HepG2 (cell line): ENCODE results near the gene SIAH3. TPM values are rescaled to one million over a fixed set of nuclear protein-coding genes. Genes with fewer than 3 reads are reported as not detected.

Experiments
- GTF2F1 ChIP-seq: fragments of 150-350 bp; IDR thresholded peaks from 2 replicates; pipeline ENCODE4 v1.6.1; 2014; ENCODE audit warnings: low read length
- ZNF136 ChIP-seq: sonication (generic); formaldehyde crosslinking; IDR thresholded peaks from 2 replicates; pipeline ENCODE4 v1.8.1; 2022; ENCODE audit warnings: low read depth, mild to moderate bottlenecking, moderate library complexity, missing genetic modification reagents
- ZNF547 ChIP-seq: sonication (generic); formaldehyde crosslinking; IDR thresholded peaks from 2 replicates; pipeline ENCODE4 v1.5.1; 2020; ENCODE audit warnings: mild to moderate bottlenecking, missing genetic modification reagents
- polyA plus RNA-seq, 8 experiments: library from polyadenylated mRNA; depleted of rRNA in 3 of 8; stranded (reverse) in 7 of 8; unstranded in 1 of 8; fragments of >200 nt; fragmentation: Illumina TruSeq in 4 of 8; extraction: Trizol in 4 of 8; gene quantifications; 2 replicates each; pipeline versions ENCODE4 v1.2.1 to v1.2.3, GENCODE V29; 2011 to 2016; ENCODE audit warnings: low read depth in 4 of 8, missing spikeins in 1 of 8, mixed read lengths in 1 of 8; ENCODE audit not compliant: insufficient read depth in 1 of 8
- total RNA-seq, 5 experiments: library from RNA; depleted of rRNA; stranded (reverse); fragments of >200 nt; fragmentation: Illumina TruSeq; extraction: Trizol; gene quantifications; 2 replicates each; pipeline ENCODE4 v1.2.3, GENCODE V29; 2016; ENCODE audit warnings: low read depth in 1 of 5
- TF ChIP-seq, protein P1 (sequence below): sonication (generic); formaldehyde crosslinking; IDR thresholded peaks from 2 replicates; pipeline ENCODE4 v1.5.1; 2020; ENCODE audit warnings: mild to moderate bottlenecking, missing genetic modification reagents, borderline replicate concordance
- TF ChIP-seq, protein P2 (sequence below): sonication (generic); formaldehyde crosslinking; IDR thresholded peaks from 2 replicates; pipeline ENCODE4 v1.4.0; 2020; ENCODE audit warnings: missing genetic modification reagents

The SIAH3 gene
- total and polyA plus RNA-seq, 2 of the 13 experiments (the other 11 are each of a cell fraction or from before 2014, with no cell fraction given), result not detected

DNA sequence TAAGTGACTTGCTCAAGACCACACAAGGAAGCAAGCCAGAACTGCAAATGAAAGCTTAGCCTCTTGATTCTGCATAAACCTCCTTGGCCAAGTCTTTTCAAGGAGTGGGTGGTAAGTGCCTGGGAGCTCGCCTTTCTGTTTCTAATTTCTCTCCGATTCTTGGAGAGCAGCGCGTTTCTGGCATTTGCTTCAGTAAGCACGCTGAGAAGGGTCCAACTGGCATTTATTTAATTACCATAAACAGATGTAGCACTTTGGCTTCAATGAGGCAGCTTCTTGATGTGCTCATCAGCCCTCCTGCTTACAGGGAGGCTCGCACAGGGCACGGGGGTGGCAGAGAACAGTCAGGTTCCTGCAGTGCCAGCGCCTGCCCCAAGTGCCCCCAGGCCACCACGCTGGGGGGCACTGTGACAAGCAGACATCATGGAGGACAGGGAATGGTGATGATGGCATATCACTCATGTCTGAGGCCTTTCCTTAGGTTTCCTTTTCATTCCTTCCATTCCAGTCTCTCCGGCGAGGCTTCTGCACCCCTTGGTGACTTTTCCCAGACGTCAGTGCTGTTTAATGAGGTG, 13.3 kb downstream of the SIAH3 start (continued):
- TF ChIP-seq, protein P1, sequence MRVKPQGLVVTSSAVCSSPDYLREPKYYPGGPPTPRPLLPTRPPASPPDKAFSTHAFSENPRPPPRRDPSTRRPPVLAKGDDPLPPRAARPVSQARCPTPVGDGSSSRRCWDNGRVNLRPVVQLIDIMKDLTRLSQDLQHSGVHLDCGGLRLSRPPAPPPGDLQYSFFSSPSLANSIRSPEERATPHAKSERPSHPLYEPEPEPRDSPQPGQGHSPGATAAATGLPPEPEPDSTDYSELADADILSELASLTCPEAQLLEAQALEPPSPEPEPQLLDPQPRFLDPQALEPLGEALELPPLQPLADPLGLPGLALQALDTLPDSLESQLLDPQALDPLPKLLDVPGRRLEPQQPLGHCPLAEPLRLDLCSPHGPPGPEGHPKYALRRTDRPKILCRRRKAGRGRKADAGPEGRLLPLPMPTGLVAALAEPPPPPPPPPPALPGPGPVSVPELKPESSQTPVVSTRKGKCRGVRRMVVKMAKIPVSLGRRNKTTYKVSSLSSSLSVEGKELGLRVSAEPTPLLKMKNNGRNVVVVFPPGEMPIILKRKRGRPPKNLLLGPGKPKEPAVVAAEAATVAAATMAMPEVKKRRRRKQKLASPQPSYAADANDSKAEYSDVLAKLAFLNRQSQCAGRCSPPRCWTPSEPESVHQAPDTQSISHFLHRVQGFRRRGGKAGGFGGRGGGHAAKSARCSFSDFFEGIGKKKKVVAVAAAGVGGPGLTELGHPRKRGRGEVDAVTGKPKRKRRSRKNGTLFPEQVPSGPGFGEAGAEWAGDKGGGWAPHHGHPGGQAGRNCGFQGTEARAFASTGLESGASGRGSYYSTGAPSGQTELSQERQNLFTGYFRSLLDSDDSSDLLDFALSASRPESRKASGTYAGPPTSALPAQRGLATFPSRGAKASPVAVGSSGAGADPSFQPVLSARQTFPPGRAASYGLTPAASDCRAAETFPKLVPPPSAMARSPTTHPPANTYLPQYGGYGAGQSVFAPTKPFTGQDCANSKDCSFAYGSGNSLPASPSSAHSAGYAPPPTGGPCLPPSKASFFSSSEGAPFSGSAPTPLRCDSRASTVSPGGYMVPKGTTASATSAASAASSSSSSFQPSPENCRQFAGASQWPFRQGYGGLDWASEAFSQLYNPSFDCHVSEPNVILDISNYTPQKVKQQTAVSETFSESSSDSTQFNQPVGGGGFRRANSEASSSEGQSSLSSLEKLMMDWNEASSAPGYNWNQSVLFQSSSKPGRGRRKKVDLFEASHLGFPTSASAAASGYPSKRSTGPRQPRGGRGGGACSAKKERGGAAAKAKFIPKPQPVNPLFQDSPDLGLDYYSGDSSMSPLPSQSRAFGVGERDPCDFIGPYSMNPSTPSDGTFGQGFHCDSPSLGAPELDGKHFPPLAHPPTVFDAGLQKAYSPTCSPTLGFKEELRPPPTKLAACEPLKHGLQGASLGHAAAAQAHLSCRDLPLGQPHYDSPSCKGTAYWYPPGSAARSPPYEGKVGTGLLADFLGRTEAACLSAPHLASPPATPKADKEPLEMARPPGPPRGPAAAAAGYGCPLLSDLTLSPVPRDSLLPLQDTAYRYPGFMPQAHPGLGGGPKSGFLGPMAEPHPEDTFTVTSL (CRISPR knock-in tag), result no peak
- TF ChIP-seq, protein P2, sequence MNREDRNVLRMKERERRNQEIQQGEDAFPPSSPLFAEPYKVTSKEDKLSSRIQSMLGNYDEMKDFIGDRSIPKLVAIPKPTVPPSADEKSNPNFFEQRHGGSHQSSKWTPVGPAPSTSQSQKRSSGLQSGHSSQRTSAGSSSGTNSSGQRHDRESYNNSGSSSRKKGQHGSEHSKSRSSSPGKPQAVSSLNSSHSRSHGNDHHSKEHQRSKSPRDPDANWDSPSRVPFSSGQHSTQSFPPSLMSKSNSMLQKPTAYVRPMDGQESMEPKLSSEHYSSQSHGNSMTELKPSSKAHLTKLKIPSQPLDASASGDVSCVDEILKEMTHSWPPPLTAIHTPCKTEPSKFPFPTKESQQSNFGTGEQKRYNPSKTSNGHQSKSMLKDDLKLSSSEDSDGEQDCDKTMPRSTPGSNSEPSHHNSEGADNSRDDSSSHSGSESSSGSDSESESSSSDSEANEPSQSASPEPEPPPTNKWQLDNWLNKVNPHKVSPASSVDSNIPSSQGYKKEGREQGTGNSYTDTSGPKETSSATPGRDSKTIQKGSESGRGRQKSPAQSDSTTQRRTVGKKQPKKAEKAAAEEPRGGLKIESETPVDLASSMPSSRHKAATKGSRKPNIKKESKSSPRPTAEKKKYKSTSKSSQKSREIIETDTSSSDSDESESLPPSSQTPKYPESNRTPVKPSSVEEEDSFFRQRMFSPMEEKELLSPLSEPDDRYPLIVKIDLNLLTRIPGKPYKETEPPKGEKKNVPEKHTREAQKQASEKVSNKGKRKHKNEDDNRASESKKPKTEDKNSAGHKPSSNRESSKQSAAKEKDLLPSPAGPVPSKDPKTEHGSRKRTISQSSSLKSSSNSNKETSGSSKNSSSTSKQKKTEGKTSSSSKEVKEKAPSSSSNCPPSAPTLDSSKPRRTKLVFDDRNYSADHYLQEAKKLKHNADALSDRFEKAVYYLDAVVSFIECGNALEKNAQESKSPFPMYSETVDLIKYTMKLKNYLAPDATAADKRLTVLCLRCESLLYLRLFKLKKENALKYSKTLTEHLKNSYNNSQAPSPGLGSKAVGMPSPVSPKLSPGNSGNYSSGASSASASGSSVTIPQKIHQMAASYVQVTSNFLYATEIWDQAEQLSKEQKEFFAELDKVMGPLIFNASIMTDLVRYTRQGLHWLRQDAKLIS (CRISPR knock-in tag), result no peak
- TF ChIP-seq GTF2F1, result no peak
- TF ChIP-seq ZNF547 (CRISPR knock-in tag), result no peak
- TF ChIP-seq ZNF136, result no peak
